A673 (cell line): Measurements from ENCODE around the gene IRX1. TPM values are rescaled to one million over a fixed set of nuclear protein-coding genes. Genes with fewer than 3 reads are reported as not detected.

Source experiments
- BruUV-seq: library from RNA; stranded (reverse); fragments of 400-500 nt; replicated peaks from 2 replicates; lab custom pipeline; 2021; lab: Mats Ljungman, UMichigan
- CTCF ChIA-PET: fragments of 300-600 bp; sonication (Branson Sonifier 250); formaldehyde crosslinking; loops from one replicate; lab custom pipeline; 2022; ENCODE audit warnings: antibody characterized with exemption; lab: Charles Lee
- POLR2A ChIA-PET: fragments of 300-600 bp; sonication (Branson Sonifier 250); formaldehyde crosslinking; loops from one replicate; lab custom pipeline; 2022; ENCODE audit warnings: antibody characterized with exemption; ENCODE audit not compliant: low non-redundant PET; lab: Charles Lee
- DNase-seq: peaks from one replicate; pipeline ENCODE4 v3.0.0-alpha.2; 2015; ENCODE audit warnings: low spot score
- H3K27ac ChIP-seq: fragments of 200-600 bp; sonication (generic); 2 replicates; pipeline ENCODE4 v1.5.1; 2016; ENCODE audit warnings: mixed run types, low read depth, mild to moderate bottlenecking, mixed read lengths, antibody characterized with exemption, low read length; ENCODE audit not compliant: poor library complexity, severe bottlenecking
- H3K27me3 ChIP-seq: fragments of 200-600 bp; sonication (generic); replicated peaks from 2 replicates; pipeline ENCODE4 v1.6.1; 2017; ENCODE audit warnings: mixed run types, low read depth, mild to moderate bottlenecking, mixed read lengths, antibody characterized with exemption, low read length; ENCODE audit not compliant: insufficient read depth, poor library complexity
- H3K36me3 ChIP-seq: fragments of 200-600 bp; sonication (generic); 2 replicates; pipeline ENCODE4 v1.6.1; 2016; ENCODE audit warnings: mixed run types, mild to moderate bottlenecking, mixed read lengths, antibody characterized with exemption, low read length; ENCODE audit not compliant: insufficient read depth, poor library complexity, severe bottlenecking
- H3K4me1 ChIP-seq: fragments of 200-600 bp; sonication (generic); 2 replicates; pipeline ENCODE4 v1.6.1; 2017; ENCODE audit warnings: mixed run types, mild to moderate bottlenecking, mixed read lengths, antibody characterized with exemption, low read length; ENCODE audit not compliant: insufficient read depth, poor library complexity, severe bottlenecking
- H3K4me3 ChIP-seq: fragments of 200-600 bp; sonication (generic); 2 replicates; pipeline ENCODE4 v1.5.1; 2016; ENCODE audit warnings: low read depth, mixed run types, mild to moderate bottlenecking, mixed read lengths, low read length; ENCODE audit not compliant: poor library complexity, severe bottlenecking
- H3K9me3 ChIP-seq: fragments of 200-600 bp; sonication (generic); 2 replicates; pipeline ENCODE4 v1.6.1; 2016; ENCODE audit warnings: mixed run types, low read depth, mild to moderate bottlenecking, mixed read lengths, antibody characterized with exemption, low read length; ENCODE audit not compliant: poor library complexity, severe bottlenecking
- CTCF ChIP-seq: fragments of 300-800, 200-600 bp; sonication (generic); conservative IDR thresholded peaks from 2 replicates; pipeline ENCODE4 v1.5.1; 2017; ENCODE audit warnings: low read depth, mild to moderate bottlenecking, antibody characterized with exemption, low read length, moderate library complexity, mixed read lengths
- EZH2 ChIP-seq: fragments of 200-600 bp; sonication (generic); IDR thresholded peaks from 2 replicates; pipeline ENCODE4 v1.6.1; 2017; ENCODE audit warnings: borderline replicate concordance, low read depth, mild to moderate bottlenecking, mixed read lengths, antibody characterized with exemption, low read length; ENCODE audit not compliant: poor library complexity, severe bottlenecking
- intact Hi-C: fragments of 100-400 bp; cut with micrococcal nuclease; formaldehyde crosslinking; loops from one replicate; pipeline ENCODE4 v1.10.0; 2022; ENCODE audit not compliant: unreplicated experiment
- total RNA-seq: library from RNA; stranded (reverse); gene quantifications from 2 replicates; pipeline ENCODE4 v1.2.3, GENCODE V29; 2021

The IRX1 gene
- total RNA-seq, 1 experiment from 2014 or later, result not detected

- ChIA-PET CTCF (no interaction called here), POLR2A (no interaction called here)
- no peaks in the 10 kb centered on the region for H3K4me1 ChIP-seq
- peaks cover 19% of the 10 kb centered on the region for H3K9me3 ChIP-seq
- intact Hi-C loops, result no loop called here
- H3K27ac ChIP-seq, result no peak overlapping the region
- no peak for DNase-seq
- no TSS peak for BruUV-seq
- no peaks in the 10 kb centered on the region for H3K27me3 ChIP-seq
- no peaks in the 10 kb centered on the region for H3K36me3 ChIP-seq
- no peak overlapping the region for H3K4me3 ChIP-seq
- no peak for TF ChIP-seq CTCF
- TF ChIP-seq EZH2, result no peak
Measured at GRCh38 chr5:3650868-3651267, 55.2 kb downstream of the IRX1 start.
